DMS 273 (cell line): ENCODE results near the gene PTPRU.
A peak's percentile ranks its signal among the peaks of the same experiment; 100 is the strongest.

Experiments
- DNase-seq: peaks from one replicate; lab custom pipeline; 2025; ENCODE audit not compliant: unreplicated experiment; lab: John Stamatoyannopoulos, UW

PTPRU gene

DNA sequence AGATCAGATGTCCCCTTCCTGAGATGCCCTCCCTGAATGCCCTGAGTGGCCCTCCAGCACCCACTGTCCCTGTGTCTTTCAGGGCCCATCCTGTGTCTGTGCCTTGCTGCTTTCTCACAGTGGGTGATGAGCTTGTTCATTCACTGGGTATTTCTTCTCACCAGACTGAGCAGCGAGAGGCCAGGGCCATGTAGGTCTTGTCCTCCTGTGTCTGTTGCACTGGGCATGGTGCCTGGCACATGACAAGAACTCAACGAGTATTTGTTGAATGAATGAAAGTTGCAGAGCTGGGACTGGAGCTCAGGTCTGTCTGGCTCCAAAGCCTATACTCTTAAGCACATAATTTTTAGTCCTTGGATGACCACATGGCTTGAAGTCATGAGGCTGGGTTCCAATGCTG, 93.8 kb downstream of the PTPRU start:
- no peak for DNase-seq

DNA sequence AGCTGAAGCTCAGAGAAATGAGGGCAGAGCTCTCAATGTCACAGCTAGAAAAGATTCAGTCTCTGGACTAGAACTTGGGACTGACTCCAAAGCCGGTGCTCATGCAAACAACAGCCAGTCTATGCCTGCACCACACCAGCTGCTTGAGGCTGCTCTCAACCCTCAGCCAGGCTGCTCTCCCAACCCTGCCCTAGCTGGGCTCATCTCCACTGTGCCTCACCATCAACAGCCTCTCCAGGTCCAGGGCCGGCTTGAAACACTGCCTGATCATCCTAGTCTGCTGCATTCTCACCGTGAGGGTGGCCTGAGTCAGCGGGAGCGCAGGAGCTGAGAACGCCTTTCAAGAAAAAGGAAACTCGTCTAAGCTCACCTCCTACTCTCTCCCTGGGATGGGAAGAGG, 94.5 kb downstream of the PTPRU start:
- no peak for DNase-seq

DNA sequence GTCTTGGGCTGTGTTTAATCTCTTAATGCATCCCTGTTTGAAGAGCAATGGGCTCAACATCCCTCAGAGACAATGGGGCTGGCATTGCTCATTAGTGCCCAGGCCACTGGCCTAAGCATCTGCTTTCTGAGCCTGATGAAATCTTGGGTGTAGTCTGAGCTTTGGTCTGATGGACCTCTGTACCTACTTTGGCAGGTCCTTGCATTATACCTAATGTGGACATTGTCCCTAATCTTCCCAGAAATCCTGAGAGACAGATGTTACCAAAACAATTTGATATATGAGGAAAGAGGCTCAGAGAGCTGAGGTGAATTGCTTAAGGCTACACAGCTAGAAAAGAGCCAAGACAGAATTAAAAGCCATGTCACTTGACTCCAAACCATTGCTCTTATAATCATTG, 95.0 kb downstream of the PTPRU start:
- no peak for DNase-seq

DNA sequence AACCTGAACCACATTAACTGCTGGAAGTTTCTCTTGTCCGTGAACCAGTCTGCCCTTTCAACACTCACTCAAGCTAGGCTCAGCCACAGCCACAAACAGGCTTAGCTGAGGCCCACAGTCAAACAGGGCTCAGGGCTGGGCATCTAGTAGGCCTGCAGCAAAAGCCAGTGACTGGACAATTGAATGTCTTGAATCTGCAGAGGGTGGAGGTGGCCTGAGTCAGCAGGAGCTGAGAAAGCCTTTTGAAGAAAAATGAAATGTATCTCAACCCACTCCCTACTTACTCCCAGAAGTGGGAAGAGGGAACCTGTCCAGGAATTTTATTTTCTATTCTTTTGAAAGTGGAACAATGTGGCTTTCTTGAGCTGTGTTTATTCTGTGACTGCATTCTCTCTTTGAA, 95.4 kb downstream of the PTPRU start:
- no peak for DNase-seq

DNA sequence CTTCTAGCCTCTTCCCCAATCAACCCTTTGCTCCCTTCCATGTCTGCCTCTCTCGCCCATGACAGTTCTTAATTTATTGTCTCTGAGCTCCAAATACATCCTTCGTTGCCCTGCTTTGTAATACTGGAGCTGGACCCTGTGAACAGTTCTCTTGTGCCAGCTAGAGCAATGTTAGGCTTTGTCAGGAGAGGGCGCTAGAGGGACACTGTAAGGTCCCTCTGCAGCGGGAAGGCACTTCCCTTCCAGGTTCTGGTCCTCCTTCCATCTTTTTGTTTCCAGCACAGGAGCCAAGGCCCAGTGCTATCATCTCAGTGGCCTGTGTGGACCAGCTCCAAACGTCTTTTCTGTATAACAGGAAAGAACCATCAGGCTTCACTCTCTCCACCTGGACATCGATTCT, 95.9 kb downstream of the PTPRU start:
- peak; percentile 77 for DNase-seq

DNA sequence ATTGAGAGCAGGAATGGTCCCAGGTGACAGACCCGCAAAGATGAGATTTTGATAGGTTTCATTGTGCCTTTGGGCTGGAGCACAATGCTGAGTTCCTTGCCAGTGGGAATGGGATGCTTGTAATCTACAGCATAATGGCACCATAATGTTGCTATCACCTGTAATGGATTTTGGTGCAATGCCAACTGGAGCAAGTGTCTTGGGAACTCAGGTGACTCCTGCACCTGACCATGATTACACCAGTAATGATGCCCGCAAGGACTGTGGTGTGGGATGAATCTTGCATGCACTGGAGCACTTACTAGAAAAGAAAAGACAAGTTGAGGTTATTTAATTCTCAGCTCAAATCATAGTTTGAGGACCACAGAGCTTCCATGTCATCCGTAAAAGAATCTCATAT, 96.7 kb downstream of the PTPRU start:
- DNase-seq: no peak

DNA sequence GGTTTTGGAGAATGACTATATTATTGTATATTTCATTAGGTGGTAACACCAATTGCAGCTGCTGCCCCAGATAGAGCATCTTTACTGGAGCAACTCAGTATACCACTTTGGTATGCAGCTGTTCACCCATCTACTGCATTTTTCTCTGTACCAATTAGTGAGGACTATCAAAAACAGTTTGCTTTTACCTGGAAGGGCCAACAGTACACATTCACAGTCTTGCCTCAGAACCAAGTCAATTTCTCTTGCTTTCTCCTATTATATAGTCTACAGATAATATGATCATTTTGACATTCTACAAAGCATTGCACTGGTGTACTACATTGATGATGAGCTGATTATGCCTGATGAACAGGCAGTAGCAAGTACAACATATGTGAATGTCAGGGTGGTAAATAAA, 99.3 kb downstream of the PTPRU start:
- DNase-seq: no peak

DNA sequence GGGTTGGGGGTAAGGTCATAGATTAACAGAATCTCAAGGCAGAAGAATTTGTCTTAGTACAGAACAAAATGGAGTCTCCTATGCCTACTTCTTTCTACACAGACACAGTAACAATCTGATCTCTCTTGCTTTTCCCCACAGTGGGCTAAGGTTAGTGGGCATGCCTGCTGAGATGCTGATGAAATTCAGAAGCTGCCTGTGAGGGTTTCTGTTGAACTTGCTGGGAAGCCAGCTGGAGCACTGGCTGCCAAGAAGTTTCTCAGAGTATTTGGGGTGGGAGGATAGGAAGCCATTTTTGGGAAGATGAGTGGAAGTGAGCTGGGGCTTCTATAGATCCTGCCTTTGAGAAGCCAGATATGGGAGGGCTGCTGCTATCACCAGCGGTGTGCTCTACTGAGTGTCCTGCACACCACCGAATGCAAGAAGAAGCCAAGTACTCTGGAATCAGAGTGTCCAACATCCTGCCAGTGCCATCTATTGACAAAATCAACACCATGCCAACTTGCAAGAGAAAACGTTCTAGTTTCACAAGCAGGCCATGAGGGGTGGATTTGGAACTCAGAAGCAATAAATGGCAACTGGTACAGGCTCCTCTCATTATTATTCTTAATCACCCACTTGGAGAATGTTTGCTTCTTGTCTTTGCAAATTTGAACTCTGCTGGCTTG, 102.7 kb downstream of the PTPRU start:
- DNase-seq: no peak

DNA sequence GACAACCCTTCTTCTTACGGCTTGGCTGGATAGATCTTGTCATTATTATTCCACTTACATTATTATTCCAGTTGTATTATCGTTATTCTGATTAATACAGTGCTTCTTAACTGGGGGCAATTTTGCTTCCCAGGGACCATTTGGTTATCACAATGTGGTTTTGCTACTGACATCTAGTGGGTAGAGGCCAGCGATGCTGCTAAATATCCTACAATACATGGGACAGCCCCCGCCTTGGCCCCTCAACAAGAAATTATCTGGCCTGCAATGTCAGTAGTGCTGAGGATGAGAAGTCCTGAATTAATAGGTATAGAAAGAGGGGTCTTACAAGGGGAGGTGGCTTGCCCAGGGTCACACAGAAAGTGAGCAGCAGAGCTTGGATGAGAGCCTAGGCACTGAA, 105.6 kb downstream of the PTPRU start:
- DNase-seq: peak; percentile 34

DNA sequence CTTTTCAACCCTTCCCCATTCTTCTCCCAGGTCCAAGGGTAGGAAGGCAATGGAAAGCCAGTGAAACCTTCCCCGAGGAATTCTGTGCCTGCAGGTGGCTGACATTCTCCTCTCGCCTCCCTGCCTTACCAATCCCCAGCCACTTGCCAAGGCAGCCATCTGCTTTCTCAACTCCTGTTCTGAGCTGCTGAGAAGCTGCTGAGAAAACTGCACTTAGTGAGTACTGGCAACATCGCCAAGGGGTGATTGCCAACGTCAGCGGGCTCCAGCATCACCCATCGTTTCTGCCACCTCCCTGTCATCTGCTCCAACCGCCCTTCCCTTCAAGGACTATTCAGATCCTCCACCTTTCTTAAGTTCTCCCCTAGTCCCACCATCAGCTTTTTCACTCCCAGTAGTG, 106.0 kb downstream of the PTPRU start:
- DNase-seq: peak; percentile 63

DNA sequence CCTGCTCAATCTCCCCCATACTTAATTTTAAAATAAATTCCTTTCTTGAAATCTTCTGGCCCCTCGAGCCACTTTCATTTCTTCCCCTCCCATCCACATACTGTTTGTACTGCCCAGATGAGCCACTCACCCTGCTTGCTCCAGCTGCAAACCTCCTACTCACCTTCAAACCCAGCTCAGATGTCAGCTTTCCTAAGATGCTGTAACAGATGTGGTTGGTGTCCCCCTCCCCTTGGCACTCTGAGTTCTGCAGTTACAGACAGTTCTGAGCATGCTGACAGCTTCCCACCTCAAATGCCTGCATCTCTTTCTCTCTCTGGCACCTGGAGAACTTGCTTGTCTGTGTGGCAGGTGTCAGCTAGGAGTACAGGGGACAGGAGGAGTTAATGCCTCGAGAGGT, 106.7 kb downstream of the PTPRU start:
- DNase-seq: peak; percentile 28

DNA sequence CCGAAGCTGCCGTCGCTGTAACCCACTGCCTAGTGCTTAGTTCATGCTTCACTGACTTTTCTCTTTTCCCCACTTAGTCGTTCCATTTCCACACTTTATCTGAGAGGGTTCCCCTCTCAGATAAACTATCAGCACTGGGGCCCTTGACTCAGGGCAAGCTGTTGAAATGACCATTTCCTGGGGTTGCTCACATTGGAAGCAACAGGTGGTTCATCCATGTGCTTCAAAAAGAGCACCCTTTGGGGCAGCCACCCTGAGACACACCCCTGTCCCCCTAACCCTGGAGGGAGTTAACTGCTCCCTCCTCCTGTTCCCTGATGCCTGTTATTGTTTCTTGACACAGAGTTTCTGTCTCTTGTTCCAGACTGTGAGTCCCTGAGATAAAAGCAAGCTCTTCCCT, 107.2 kb downstream of the PTPRU start:
- DNase-seq: no peak

DNA sequence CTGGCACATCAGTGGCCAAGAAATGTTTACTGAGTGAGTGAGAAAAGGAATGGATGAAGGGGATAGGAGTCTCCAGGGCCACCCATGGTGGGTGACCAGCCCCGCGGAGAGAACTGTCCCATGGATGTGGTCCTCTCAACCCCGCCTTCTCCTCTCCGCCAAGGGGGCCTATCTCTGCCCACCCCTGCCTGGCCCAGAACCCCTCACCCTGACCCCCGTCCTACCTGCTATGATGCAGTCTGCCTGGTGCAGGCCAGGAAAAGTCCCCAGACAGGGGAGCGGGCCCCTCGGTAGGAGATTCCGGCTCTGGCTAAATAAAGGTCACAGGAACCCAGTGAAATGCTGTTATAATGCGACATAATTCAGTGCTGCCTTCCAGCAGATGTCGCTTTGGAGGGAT, 107.6 kb downstream of the PTPRU start:
- no peak for DNase-seq

DNA sequence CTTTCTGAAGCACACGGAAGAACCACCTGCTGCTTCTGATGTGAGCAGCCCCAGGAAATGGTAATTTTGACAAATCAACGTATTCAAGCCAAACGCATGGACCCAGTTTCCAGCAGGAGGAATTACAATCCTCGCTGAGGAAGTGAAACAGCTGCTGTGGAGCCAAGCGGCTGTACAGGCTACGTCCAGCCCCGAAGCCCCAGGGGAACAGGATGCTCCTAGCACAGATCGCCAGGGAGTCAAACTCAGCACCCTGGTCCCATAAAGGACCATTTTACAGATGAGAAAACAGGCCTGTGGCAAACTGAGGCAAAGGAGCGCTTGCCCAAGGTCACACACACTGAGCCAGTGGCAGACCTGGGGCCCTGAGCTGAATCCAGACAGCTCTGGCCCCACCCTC, 108.0 kb downstream of the PTPRU start:
- peak; percentile 29 for DNase-seq

DNA sequence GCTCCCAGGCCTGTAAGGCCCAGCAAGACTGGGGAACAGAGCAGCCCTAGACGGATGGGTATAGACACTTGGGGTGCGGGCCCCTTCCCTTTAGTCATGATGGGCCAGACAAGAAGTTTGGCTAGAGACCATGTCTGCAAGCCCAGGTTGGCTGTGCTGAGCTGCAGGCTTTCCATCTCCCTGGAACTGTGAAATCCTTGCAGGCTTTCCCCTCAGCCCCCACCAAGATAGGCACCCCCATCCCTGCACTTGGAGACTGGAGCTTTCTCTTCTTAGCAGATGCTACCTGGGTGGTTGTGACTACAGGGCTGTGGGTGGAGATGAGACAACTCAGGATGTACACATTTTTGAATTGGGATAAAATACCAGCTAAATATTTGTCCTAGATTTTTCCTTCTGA, 110.3 kb downstream of the PTPRU start:
- DNase-seq: no peak

DNA sequence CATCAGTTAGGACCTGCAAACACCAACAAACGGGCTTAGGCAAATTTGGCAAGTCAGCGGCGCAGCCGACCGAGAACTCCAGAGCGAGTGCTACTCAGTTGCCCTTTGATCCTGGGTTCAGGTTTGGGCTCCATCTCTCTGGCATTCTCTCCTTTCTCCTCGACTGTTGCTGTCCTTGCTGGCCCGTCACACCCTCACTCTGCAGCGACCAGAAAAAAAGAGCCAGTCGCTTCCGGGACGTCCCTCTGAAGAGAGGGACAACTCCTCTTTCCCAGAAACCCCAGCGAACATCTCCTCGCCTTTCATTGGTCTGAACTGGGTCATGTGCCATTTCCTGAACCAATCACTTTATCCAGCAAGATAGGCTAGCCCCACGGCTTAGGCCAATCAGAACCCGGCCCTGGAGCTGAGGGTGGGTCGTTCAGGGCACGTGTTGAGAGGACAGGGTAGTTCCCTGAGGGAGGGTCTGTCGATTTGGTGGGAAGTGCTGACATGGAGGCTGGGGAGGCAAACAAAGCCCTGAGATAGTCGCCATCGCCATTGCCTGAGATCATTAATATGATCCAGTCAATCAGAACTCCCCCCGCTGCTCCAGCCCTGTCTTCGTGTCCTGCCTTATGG, 113.7 kb downstream of the PTPRU start:
- DNase-seq: no peak

DNA sequence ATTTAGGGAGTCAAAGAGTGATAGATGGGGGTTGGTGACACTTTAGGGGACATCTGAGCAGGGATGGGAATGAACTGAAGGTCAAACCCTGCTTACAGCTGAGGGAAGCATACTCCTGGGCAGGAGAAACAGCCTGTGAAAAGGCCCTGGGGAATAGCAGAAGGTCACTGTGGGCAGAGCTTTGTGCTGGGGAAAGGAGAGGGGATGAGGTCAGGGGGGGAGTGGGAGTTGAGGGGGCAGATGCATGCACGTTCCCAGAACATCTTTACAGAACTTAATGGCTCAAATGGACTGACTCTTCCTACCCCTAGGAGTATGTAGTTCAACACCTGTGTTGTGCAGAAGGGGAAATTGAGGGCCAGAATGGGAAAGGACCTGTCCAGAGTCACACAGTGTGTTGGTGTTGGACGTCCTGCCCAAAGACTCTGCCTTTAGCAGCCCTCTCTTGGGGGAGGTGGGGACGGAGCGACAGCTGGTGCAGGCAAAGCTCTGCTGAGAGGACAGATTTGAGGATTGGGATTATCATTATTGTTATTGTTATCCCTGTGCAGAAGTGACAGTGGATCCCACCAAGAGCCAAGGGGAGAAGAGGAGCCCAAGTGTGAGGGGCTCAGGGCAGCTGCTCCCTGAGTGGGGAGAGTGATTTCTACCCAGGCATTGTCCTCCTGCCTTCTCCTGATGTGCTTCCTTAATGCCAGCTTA, 116.5 kb downstream of the PTPRU start:
- no peak for DNase-seq

DNA sequence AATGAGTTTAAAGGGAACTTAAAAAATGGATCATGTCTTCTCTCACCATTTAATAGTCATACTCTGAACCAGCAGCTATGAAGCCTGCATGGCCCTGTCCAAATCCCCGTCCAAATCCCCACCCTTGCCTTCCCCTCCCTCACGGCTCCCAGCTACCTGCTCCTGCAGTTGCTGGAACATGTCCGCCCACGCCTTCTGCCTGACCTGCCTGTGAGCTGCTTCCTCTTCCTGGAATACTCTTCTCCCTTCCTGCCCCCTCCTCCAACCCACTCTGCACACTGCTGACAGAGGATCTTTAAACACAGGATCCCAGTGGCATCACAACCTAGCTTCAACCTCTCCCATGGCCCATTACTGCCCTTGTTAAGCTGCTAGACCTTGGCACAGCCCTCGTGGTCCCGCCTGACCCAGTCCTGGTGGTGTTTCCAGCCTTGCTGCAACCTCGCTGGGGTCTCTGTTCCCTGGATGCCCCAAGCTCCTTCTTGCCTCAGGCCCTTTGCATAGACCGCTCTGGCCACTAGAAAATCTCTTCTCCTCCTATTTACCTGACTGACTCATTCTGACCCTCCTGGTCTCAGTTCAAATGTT, 118.3 kb downstream of the PTPRU start:
- DNase-seq: no peak

DNA sequence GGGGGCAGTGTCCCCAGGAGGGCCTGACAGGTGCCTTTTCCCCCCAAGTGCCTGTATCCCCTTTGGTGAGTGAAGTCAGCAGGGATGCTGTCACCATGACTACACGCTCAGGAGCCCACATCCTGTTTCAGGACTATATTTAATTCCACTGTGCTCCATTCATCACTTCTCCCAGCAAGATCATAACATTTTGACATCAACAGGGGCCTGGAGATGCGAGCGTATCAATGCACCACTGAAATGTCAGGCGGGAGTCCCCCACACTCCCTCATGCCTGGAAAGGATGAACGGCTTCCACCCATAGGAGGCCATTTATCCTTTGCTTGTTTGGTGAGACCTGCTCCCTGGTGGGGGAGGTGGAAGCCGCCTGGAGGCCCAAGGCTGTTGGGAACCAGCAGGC, 119.1 kb downstream of the PTPRU start:
- DNase-seq: no peak

DNA sequence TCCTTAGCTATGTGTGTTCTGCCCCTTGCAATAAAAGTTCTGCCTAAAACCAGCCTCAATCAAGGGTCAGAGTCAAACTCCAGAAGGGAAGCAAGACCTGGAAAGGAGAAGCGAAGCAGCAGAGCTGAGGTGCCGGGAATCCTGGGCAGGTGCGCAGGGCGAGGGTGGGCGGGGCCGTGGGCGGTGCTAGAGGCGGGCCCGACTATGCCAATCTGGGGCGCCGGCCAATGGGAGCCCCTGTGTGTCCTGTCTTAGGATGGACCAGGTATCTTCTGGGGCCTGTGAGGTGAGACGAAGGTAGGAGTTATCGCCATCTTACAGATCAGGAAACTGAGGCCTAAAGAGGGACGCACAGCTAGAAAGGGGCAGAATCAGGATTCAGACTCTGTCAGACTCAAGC, 120.3 kb downstream of the PTPRU start:
- no peak for DNase-seq

DNA sequence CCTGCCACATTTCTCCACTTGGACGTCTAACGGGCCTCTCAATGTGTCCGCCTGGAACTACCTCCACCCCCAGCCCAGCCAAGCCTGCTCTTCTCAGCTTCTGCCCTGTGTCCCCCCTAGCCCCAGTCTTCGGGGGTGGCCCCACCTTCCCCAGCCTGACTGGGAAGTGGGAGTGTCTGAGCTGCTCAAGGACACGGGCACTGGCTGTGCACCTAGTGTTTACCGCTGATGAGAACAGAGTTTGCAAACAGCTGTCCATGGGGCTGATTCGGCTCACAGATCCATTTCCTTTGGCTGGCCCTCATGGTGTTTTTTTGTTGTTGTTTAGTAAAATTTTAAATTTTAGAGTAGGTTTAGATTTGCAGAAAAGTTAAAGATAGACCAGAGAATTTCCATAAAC, 121.1 kb downstream of the PTPRU start:
- DNase-seq: no peak

DNA sequence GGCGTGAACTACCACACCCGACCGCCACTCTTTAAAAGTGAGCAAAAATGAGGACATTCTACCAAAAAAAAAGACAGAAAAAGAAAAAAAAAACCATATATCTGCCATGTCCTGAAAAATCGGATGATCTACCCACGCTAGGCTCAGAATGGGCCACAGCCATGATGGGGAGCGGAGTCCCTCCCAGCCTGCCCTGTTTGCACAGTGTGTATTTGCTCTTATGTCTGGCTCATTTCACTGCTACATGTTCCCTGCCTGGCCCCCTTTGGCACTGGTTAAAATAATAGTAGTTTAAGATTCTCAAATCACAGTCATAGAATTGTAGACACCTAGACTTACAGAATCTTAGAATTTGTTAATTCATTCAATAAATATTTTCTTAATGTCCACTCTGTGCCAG, 121.9 kb downstream of the PTPRU start:
- no peak for DNase-seq
